Heart left ventricle (tissue), 13 donors: ENCODE measurements around the gene MCU.
"Not testable (repeated sequence)": the region's sequence is repeated elsewhere in the genome, so short reads cannot be mapped to it uniquely, and the experiment has no call there.

Source experiments
- CTCF ChIP-seq, 12 donors: fragments of 200-600 bp; sonication (generic) in 4 of 12; IDR thresholded peaks; one replicate each; pipeline versions ENCODE4 v1.5.0 to v1.8.0; 2018 to 2022; ENCODE audit warnings: antibody characterized with exemption in 12 of 12, mild to moderate bottlenecking in 5 of 12
- POLR2A ChIP-seq, 2 donors: fragments of 450-650 bp; IDR thresholded peaks; one replicate each; pipeline ENCODE4 v1.6.1; 2017; ENCODE audit warnings: antibody characterized with exemption in 2 of 2, mild to moderate bottlenecking in 2 of 2, moderate library complexity in 2 of 2
- donor health status: ischemic (EF 13 %, LVEDD 7.1; RV severe dilation, severe dysfunction).
- donor health status: DM: no; HTN: yes; CAD: no.
- donor health status: DM: no; HTN: no; CAD: no.
- donor health status: ischemic (EF 25% LVEDD 6.9; RV normal size, moderate dysfunction).
- donor health status: ischemic (EF 25% LVEDD 5.7; RV mildly dilated, moderate dysfunction).
- donor health status: ischemic (EF 35%, LVEDD 5.7; RV mildly dilated, moderate dysfunction).
- donor health status: nonischemic (EF 11% LVEDD 7.7; RV severe dilation, severe dysfunction).
- donor health status: DM: yes; HTN: yes; CAD: no.
- donor health status: PGD.
- donor health status: ischemic (EF 29% LVEDD 5.4; RV normal size, mild dysfunction).
- donor health status: nonischemic (EF 23%, LVEDD 6.1; RV moderate dilation, normal function).

- not testable (repeated sequence) for TF ChIP-seq POLR2A, CTCF (IDR thresholded peaks at IDR 0.05)
Observed at GRCh38 chr10:72771195-72771594, 79.3 kb downstream of the MCU start.
